KG1 (cell line): ENCODE measurements around the gene S100A2.
"Not testable (repeated sequence)": the region's sequence is repeated elsewhere in the genome, so short reads cannot be mapped to it uniquely, and the experiment has no call there.

ENCODE experiments used
- DNase-seq: peaks from one replicate; lab custom pipeline; 2025; lab: John Stamatoyannopoulos, UW

The S100A2 gene

DNA sequence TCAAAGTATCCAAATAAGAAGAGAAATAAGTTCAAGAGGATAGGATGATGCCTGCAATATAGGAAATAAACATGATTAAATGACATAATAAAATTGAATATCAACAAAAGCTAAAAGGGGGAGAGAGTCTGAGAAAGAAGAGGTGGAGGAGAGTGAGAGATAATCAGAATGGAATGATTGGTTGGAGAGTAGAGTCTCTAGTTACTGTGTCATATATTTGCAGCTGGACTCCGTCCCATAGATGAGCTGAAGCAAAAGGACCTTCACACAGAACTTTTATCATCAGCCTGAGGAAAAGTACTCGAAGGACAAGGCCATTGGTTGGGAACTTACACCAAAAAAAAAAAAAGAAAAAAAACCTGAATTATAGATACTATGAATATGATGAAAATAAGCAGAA, 22.8 kb upstream of the S100A2 start:
- DNase-seq, result no peak

- not testable (repeated sequence) for DNase-seq
These were observed 22.4 kb upstream of the S100A2 start for GRCh38 chr1:153588033-153588432.

DNA sequence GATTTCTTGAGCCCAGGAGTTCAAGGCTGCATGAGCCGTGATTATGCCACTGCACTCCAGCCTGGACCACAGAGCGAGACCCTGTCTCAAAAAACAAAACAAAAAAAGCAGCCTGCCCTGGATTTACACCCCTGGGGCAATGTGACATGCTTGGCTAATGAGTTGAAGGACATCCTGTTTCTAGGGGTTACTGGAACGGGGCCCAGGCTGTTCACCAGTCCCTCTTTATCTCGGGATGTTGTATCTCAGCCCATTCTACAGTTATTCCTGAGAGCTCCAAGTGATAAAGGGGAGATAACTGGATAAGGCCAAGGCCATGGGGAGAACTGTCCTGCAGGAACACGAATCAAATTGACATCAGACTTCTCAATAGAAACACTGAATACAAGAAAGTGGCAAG, 21.7 kb upstream of the S100A2 start:
- DNase-seq, result no peak

DNA sequence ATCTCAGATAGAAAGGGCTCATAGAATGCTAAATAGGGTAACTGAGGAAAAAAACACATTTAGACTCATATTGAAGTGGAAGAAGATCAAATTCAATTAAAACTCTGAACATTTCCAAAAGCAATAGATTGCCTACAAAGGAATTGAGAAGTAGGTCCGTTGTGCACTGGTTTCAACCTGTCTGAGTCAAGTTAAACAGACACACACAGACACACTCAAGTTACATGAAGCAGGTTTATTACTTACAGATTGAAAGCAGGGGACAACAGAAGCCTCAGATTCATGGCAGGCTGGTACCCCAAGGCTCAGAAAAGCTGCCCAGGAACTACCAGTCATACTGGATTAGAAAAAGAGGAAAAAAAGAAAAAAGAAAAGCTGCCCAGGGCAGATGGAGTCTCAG, 20.7 kb upstream of the S100A2 start:
- DNase-seq, result no peak

GRCh38 chr1:153585006-153585405, 19.4 kb upstream of the S100A2 start:
- DNase-seq, result no peak

- no peak for DNase-seq
These were observed 18.3 kb upstream of the S100A2 start for GRCh38 chr1:153583976-153584375.

- DNase-seq, result not testable (repeated sequence)
These were observed 17.9 kb upstream of the S100A2 start for GRCh38 chr1:153583514-153583913.

- DNase-seq, result not testable (repeated sequence)
These were observed 17.2 kb upstream of the S100A2 start for GRCh38 chr1:153582836-153583235.

GRCh38 chr1:153578936-153579335, 13.3 kb upstream of the S100A2 start:
- DNase-seq, result no peak

GRCh38 chr1:153578490-153578889, 12.8 kb upstream of the S100A2 start:
- DNase-seq, result no peak

DNA sequence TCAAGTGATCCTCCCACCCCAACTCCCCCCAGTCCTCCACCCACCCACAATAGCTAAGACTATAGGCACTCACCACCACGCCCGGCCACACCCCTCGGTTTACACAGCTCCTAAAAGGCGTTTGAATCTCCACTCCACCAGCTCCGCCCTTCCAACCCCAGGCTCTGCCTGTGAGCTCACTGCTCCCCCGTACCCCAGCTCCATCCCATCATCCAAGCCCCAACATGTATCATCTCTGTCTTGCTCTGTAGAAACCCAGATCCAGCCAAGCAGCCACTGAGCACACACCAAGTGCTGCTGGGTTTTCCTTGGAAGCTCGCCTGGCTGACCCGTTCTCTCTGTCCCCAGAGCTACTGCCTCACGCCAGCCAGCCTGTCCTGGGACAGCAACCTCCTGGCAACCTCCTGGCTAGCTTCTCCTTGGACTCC, 12.0 kb upstream of the S100A2 start:
- no peak for DNase-seq

DNA sequence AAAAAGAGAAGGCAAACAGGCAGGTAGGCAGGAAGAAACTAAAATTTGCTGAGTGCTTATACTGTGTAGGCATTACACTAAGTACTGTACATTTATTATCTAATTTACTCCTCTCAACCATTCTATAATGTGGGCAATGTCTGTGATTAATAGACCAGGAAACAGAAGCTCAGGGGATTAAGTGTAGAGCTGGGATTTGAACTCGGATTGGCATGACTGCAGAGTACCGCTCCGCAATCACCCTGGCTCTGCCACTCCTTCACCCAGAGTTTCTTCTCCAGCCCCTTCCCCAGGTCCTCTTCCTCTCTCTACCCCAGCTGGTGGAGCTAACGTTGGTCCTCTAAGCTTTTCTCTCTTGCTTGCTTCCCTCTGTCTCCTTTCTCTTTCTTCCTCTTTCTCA, 11.5 kb upstream of the S100A2 start:
- DNase-seq, result no peak

- not testable (repeated sequence) for DNase-seq
These were observed 9.9 kb upstream of the S100A2 start for GRCh38 chr1:153575497-153575896.

DNA sequence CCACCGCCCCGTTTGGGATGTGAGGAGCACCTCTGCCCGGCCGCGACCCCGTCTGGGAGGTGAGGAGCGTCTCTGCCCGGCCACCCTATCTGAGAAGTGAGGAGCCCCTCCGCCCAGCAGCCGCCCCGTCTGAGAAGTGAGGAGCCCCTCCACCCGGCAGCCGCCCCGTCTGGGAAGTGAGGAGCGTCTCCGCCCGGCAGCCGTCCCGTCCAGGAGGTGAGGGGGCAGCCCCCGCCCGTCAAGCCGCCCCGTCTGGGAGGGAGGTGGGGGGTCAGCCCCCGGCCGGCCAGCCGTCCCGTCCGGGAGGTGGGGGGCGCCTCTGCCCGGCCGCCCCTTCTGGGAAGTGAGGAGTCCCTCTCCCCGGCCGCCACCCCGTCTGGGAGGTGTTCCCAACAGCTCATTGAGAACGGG, 9.4 kb upstream of the S100A2 start:
- DNase-seq, result not testable (repeated sequence)

DNA sequence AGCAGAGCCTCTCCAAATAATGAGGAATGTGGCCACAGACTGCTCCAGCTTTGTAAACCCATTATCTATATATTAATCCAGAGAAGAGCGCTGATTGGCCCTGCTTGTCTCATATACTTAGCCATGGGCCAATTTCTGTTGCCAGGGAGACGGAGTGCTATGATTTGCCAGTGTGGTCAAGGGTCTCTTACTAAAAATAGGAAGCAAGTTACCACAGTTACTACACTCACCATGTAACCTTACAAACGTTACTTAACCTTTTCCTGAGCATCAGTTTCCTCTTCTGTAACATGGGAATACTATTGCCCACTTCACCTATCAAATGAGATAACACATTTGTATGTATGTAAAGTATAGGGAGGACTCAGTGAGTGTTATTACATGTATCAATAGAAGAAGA, 7.7 kb upstream of the S100A2 start:
- no peak for DNase-seq

DNA sequence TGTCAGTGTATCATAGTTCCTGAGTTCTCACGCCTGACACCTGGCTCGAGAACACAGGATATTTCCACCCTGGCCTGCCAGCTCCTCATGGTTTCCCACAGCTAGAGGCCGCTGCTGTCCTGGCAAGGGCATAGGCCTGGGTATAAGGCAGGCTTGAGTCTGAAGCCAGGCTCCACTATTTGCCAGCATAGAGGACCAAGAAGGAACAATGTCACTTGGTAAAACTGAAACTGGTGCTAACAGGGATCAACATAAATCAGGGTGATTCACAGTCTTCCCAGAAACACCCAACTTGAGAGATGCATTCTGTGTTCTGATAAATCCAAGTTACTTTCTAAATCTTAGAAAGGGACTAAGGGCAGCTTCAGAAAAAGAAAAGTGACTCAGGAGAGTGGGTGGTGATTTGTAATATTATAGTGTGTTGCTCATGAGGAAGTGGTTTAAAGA, 6.9 kb upstream of the S100A2 start:
- peak; percentile 20 for DNase-seq

- no peak for DNase-seq
These were observed 6.1 kb upstream of the S100A2 start for GRCh38 chr1:153571706-153572105.

DNA sequence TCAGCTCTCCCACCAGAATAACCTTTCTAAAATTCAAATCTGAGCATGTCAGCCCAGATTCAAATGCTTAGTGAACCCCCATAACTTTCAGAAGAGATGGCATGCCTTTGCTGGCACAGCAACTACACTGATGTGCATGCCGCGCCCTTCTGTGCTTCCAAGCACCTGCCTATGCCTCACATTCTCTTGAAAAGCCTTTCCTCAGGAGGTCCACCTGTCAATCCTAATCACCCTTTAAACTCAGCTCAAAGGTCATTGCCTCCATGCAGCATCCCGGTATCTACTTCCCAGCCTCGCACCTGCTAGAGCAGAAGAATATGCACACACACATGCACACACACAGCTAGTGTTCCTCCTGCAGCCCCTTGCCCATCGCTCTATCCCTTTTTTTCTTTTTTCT, 5.2 kb upstream of the S100A2 start:
- DNase-seq, result no peak

GRCh38 chr1:153569465-153569864, 3.8 kb upstream of the S100A2 start:
- DNase-seq, result no peak

DNA sequence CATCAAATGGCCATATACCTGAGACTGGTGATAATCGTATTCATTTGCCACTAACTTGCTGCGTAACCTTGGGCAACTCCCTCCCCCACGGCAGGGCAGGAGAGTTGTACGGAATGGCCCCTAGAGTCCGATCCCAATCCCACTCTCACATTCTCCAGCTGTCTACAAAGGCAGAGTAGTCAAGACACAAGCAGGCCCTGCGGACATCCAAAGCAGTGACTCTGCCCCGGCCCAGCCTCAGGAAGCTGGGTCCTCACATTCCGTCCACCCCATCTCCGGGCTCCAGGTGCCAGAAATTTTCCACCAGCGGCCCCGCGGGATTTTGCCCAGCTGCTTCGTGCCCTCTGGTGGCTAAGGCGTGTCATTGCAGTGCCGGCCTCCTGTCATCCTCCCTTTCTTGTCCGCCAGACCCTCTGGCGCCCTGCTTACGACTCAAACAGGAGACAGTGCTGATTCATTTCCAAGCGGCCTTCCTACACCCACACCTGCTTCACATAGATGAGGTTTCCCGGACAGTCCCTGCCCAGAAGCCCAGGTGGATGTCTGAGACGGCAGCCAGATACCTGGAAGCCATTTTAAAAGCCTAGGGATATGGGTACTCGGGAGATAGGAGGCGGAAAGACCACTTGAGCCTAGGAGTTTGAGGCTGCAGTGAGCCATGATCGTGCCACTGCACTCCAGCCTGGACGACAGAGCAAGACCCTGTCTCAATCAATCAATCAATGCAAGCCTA, 2.9 kb upstream of the S100A2 start:
- DNase-seq, result peak; percentile 34

- no peak for DNase-seq
These were observed 2.1 kb upstream of the S100A2 start for GRCh38 chr1:153567621-153568366.

DNA sequence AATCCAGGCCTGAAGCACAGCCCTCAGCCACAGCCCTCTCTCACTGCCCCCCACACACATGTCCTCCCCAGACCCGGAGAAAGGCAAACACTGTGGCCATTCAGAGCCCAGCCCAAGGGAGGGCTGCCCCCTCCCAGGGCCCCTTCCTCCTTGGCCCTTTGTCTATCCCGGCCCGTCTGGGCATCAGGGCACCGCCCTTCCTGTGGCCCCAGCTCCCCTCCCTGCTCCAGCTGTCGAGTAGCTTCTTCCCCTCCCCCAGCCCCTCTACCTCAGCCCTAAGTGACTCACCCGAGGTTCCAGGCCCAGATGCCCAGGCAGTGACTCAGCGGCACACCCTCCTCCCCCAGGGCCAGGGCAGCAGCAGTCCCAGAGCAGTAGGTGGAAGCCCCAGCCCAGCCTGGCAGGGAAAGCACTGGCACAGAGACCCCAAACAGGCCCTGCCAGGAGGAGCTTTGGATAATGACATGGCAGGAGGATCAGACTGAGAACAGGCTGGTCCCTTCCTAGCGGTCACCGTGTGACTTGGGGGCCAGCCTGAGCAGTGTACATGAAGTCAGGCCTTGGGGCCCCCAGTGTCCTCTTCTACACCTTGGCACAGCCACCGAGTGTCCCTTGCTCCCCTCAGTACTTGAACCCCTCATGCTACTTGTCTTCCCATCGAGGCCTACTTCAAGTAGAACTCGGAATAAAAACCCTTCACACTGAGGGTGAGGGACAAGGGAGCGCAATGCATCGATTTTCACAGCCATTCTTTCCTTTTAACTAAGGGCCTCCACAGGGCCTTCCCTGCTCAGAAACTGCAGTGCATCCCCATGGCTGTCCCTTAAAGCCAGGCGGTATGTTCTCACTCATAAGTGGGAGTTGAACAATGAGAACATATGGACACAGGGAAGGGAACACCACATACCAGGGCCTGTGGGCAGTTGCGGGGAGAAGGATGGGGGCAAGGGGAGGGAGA, 1.0 kb upstream of the S100A2 start:
- peak; percentile 53 for DNase-seq
